ENCODE measurements around the gene INTS4.
A peak's percentile ranks its signal among the peaks of the same experiment; 100 is the strongest.
"Not testable (repeated sequence)": the region's sequence is repeated elsewhere in the genome, so short reads cannot be mapped to it uniquely, and the experiment has no call there.

The INTS4 gene

DNA sequence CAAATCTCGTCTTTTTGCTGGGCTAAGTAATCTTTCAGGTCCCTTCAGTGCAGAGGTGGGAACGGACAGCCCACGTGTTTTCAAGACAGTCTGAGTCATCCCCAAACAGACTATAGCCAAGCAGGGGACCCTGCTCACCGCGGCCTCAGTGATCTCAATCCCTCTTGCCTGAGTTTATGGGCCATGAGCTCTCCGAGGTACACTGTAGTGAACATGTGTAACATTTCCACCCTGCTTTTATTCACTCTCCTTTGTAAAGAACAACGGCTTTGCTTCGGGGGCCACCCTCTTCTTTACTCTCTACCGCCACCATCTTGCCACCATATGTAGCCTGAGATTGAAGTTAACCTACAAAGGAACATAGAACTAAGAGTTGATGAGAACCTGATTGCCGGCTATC lies 40.2 kb upstream of the INTS4 start:
- TF ChIP-seq POLR2AphosphoS5 (IDR thresholded peaks at IDR 0.05; ENCODE audit: low read depth, low read length) (no peak), POLR2A (IDR thresholded peaks at IDR 0.05; ENCODE audit: low read depth, low read length) (no peak), TAF1 (IDR thresholded peaks at IDR 0.05; ENCODE audit: borderline replicate concordance, low read depth, low read length) (no peak)
- FAIRE-seq (no peak), DNase-seq (ENCODE audit: insufficient read length) (no peak)

DNA sequence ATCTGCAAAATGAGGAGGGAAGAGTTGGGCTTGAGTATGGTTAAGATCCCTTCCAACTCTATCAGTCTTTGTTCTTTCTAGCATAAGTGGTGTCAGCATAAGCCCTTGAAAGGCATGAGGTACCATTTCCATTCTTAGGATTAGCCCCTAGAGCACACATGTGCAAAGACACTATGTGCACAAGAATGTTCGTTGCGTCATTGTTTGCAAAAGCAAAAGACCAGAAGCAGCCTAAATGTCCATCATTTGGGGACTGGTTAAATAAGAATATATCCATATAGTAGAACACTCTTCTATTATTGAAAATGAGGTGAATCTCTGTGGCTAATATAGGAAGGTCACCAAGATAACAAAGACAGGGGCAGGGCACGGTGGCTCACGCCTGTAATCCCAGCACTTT lies 38.6 kb upstream of the INTS4 start:
- DNase-seq (ENCODE audit: insufficient read length) (no peak), FAIRE-seq (no peak)
- no peak for TF ChIP-seq POLR2A (IDR thresholded peaks at IDR 0.05; ENCODE audit: low read depth, low read length)
- TF ChIP-seq TAF1 (IDR thresholded peaks at IDR 0.05; ENCODE audit: borderline replicate concordance, low read depth, low read length), result no peak
- no peak for TF ChIP-seq POLR2AphosphoS5 (IDR thresholded peaks at IDR 0.05; ENCODE audit: low read depth, low read length)

GRCh38 chr11:78032090-78032489 lies 37.6 kb upstream of the INTS4 start:
- TF ChIP-seq POLR2AphosphoS5 (IDR thresholded peaks at IDR 0.05; ENCODE audit: low read depth, low read length), result no peak
- TF ChIP-seq TAF1 (IDR thresholded peaks at IDR 0.05; ENCODE audit: borderline replicate concordance, low read depth, low read length), result no peak
- TF ChIP-seq POLR2A (IDR thresholded peaks at IDR 0.05; ENCODE audit: low read depth, low read length), result no peak
- FAIRE-seq, result no peak
- no peak for DNase-seq (ENCODE audit: insufficient read length)

GRCh38 chr11:78031629-78032028 lies 37.2 kb upstream of the INTS4 start:
- no peak for FAIRE-seq
- TF ChIP-seq POLR2A (IDR thresholded peaks at IDR 0.05; ENCODE audit: low read depth, low read length) (no peak), TAF1 (IDR thresholded peaks at IDR 0.05; ENCODE audit: borderline replicate concordance, low read depth, low read length) (no peak), POLR2AphosphoS5 (IDR thresholded peaks at IDR 0.05; ENCODE audit: low read depth, low read length) (no peak)
- no peak for DNase-seq (ENCODE audit: insufficient read length)

DNA sequence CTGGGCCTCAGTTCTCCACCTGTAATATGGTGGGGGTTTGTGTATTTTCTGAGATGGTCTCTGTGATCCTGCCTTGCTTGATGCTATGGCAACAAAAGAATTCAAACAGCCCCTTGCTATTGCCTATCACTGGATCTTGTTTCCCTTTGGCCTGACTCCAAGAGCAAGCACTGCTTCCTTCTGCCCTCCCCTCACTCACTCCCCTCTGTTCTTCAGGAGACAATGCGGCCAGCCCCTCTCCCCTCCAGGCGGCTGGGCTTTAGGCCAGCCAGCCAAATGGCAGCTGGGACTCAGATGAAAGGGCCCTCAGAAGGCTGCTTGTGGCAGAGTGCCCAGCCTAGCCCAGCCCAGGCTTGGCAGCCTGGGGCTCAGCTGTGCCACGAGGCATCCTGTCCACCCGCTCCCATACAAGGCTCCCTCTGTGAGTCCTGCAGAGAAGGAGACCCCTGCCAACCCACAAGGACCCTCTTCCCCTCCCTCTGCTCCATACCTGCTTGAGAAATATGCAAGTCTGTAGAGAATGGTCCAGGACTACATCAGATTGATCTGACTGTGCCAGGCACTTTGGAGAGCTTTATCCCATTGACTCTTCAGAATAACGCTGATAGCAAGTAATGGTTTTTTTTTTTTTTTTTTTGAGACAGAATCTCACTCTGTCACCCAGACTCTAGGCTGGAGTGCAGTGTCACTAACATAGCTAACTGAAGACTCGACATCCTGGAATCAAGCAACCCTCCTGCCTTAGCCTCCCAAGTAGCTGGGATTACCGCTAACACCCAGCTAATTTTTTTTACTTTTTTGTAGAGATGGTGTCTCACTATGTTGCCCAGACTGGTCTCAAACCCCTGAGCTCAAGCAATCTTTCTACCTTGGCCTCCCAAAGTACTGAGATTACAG lies 36.2 kb upstream of the INTS4 start:
- FAIRE-seq (peak; percentile 61), DNase-seq (ENCODE audit: insufficient read length) (no peak)
- TF ChIP-seq TAF1 (IDR thresholded peaks at IDR 0.05; ENCODE audit: borderline replicate concordance, low read depth, low read length) (no peak), POLR2A (IDR thresholded peaks at IDR 0.05; ENCODE audit: low read depth, low read length) (no peak), POLR2AphosphoS5 (IDR thresholded peaks at IDR 0.05; ENCODE audit: low read depth, low read length) (no peak)

DNA sequence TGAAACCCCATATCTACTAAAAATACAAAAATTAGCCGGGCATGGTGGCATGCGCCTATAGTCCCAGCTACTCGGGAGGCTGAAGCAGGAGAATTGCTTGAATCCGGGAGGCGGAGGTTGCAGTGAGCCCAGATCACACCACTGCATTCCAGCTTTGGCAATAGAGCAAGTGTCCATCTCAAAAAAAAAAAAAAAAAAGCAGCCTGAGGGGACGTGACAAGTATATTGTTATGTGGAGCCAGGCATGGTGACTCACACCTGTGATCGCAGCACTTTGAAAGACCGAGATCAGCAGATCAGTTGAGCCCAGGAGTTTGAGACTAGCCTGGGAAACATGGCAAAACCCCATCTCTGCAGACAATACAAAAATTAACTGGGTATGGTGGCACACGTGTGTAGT lies 34.0 kb upstream of the INTS4 start:
- not testable (repeated sequence) for DNase-seq (ENCODE audit: insufficient read length); FAIRE-seq

- no peak for FAIRE-seq
- TF ChIP-seq POLR2AphosphoS5 (IDR thresholded peaks at IDR 0.05; ENCODE audit: low read depth, low read length) (no peak), TAF1 (IDR thresholded peaks at IDR 0.05; ENCODE audit: borderline replicate concordance, low read depth, low read length) (no peak), POLR2A (IDR thresholded peaks at IDR 0.05; ENCODE audit: low read depth, low read length) (no peak)
- DNase-seq (ENCODE audit: insufficient read length), result no peak
Measured at GRCh38 chr11:78027759-78028158, 33.3 kb upstream of the INTS4 start.

DNA sequence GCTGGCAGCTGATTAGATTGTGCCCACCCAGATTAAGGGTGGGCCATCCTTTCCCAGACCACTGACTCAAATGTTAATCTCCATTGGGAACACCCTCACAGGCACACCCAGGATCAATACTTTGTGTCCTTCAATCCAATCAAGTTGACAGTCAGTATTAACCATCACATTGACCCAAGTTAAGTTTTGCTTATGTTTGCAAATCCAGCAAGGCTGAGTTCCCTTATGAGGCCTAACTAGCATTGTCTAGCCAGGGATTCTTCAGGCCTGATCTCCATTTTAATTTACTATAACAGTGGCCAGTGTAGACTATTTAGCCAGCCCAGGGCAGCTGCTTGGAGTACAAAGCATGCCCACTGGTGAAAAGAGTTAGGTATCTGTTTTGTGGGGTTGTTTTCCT lies 30.9 kb upstream of the INTS4 start:
- FAIRE-seq, result no peak
- DNase-seq (ENCODE audit: insufficient read length), result no peak
- no peak for TF ChIP-seq POLR2AphosphoS5 (IDR thresholded peaks at IDR 0.05; ENCODE audit: low read depth, low read length)

DNA sequence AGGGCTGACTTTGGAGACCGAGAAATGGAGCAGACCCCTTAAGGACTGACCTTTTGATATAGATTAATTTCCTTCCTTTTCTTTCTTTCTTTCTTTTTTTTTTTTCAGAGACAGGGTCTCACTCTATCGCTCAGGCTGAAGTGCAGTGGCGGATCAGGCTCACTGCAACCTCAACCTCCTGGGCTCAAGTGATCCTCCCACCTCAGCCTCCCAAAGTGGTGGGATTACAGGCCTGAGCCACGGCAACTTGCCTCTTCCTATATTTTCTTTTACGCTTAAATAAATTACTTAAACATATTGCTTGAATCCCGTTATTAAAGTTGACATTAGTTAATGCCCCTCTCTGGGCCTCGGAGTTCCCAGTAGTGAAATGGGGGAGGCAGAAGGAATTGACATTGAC lies 29.0 kb upstream of the INTS4 start:
- FAIRE-seq (no peak), DNase-seq (ENCODE audit: insufficient read length) (no peak)

GRCh38 chr11:78022397-78023396 lies 28.2 kb upstream of the INTS4 start, which contains the start of gene KCTD14:
Gene KCTD14, minus strand, starts transcription at chr11:78023276. Its CDS starts 27 bp downstream, at chr11:78023249.
- no peak for FAIRE-seq
- DNase-seq (ENCODE audit: insufficient read length), result no peak
- TF ChIP-seq POLR2AphosphoS5 (IDR thresholded peaks at IDR 0.05; ENCODE audit: low read depth, low read length), result no peak
- no peak for TF ChIP-seq POLR2A (IDR thresholded peaks at IDR 0.05; ENCODE audit: low read depth, low read length)
- TF ChIP-seq TAF1 (IDR thresholded peaks at IDR 0.05; ENCODE audit: borderline replicate concordance, low read depth, low read length), result no peak

More for the DNA sequence above, 29.0 kb upstream of the INTS4 start:
- TF ChIP-seq TAF1 (IDR thresholded peaks at IDR 0.05; ENCODE audit: borderline replicate concordance, low read depth, low read length), result no peak
- no peak for TF ChIP-seq POLR2A (IDR thresholded peaks at IDR 0.05; ENCODE audit: low read depth, low read length)
- TF ChIP-seq POLR2AphosphoS5 (IDR thresholded peaks at IDR 0.05; ENCODE audit: low read depth, low read length), result no peak

DNA sequence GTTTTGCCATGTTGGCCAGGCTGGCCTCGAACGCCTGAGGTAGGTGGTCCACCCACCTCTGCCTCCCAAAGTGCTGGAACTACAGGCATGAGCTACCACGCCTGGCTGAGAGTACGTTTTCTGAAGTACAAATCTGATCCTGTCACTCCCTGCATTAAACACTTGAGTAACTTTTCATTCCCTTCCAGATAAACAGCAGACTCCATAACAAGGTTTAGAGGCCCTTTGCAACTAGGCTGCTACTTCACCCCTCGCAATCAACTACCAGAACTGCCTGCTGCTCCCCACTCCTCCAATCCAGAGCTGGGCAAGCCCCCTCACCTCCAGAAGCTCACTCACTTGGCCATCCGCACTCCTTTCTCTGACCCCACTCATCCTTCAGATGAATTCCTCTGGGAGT lies 27.1 kb upstream of the INTS4 start:
- TF ChIP-seq POLR2A (IDR thresholded peaks at IDR 0.05; ENCODE audit: low read depth, low read length), result no peak
- TF ChIP-seq TAF1 (IDR thresholded peaks at IDR 0.05; ENCODE audit: borderline replicate concordance, low read depth, low read length), result no peak
- no peak for TF ChIP-seq POLR2AphosphoS5 (IDR thresholded peaks at IDR 0.05; ENCODE audit: low read depth, low read length)
- DNase-seq (ENCODE audit: insufficient read length), result no peak
- no peak for FAIRE-seq
